Stimulated activated CD4-positive, alpha-beta T cell treated with anti-CD3 and anti-CD28 coated beads, Interleukin-12 subunit alpha, Interleukin-12 subunit beta, amount 100 ng/mL, for 4 hours (primary cell): ENCODE results near the gene SSX3.
"Not testable (repeated sequence)": the region's sequence is repeated elsewhere in the genome, so short reads cannot be mapped to it uniquely, and the experiment has no call there.

Source experiments
- DNase-seq: peaks from one replicate; pipeline ENCODE4 v3.0.0-alpha.2; 2020

Gene SSX3, protein sequence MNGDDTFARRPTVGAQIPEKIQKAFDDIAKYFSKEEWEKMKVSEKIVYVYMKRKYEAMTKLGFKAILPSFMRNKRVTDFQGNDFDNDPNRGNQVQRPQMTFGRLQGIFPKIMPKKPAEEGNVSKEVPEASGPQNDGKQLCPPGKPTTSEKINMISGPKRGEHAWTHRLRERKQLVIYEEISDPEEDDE

DNA sequence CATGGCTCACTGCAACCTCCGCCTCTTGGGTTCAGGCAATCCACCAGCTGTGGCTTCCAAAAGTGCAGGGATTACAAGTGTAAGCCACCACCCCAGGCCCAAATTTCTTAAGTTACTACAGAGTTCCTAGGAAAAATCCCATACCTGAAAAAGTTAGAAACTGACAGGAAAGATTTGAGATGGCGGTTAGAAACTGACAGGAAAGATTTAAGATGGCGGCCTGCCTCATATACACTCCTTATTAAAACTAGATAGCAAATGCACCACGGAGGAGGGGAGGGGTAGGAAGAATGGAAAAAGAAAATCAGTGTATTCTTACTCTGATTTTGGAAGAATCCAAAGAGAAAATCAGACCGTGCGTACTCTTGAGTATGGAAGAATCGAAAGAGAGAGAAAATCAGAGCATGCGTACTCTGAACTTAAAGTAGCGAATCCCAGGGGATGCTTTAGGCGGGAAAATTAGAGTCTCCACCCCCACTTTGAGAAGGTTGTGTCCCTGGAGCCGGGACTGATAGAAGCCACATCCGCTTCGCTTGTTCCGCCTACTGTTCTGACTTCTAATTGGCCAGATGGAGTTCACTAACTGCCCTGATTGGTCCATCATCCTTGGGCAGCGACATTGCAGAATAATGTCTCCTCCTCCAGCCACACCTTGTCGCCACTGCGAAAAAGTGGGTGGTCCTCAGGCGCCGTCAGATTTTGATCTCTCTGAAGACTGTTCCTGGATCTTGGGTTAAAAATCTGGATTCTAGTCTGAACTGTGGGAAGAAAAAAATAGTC lies at the start of gene SSX3:
SSX3 (minus strand) TSS at position 389 of the 780 bp plus-strand sequence. CDS start 1,454 bp downstream, outside the sequence.
- DNase-seq = not testable (repeated sequence)

DNA sequence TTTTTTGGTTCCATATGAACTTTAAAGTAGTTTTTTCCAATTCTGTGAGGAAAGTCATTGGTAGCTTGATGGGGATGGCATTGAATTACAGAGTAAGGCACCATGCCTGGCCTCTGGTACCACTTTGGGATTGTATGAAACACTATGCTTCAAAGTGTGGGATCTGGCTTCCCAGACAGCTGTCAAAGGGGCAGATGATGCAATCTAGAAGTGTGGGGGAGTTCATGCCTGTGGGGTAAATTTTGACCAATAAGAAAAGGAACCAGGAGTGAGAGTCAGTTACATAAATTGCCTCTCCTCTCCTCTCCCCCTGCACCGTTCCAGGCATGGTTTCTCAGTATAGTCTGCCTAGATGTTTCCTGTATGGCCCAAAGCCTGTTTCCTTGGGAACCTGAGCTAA lies 41.3 kb upstream of the SSX3 start:
- DNase-seq = not testable (repeated sequence)

DNA sequence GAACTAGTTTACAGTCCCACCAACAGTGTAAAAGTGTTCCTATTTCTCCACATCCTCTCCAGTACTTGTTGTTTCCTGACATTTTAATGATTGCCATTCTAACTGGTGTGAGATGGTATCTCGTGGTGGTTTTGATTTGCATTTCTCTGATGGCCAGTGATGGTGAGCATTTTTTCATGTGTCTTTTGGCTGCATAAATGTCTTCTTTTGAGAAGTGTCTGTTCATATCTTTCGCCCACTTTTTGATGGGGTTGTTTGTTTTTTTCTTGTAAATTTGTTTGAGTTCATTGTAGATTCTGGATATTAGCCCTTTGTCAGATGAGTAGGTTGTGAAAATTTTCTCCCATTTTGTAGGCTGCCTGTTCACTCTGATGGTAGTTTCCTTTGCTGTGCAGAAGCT lies 40.4 kb upstream of the SSX3 start:
- not testable (repeated sequence) for DNase-seq

DNA sequence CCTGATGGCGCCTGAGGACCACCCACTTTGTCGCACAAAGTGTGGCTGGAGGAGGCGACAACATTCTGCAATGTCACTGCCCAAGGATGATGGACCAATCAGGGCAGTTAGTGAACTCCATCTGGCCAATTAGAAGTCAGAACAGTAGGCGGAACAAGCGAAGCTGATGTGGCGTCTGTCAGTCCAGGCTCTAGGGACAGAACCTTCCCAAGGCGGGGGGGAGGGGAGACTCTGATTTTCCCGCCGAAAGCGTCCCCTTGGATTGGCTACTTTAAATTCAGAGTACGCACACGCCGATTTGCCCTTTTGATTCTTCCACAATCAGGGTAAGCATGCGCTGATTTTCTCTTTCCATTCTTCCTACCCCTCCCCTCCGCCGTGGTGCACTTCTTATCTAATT lies 26.7 kb upstream of the SSX3 start, which contains the start of gene SSX4:
SSX4 (plus strand) TSS at position 301 of the 400 bp plus-strand sequence. CDS start 515 bp downstream, outside the sequence.
- DNase-seq = not testable (repeated sequence)

DNA sequence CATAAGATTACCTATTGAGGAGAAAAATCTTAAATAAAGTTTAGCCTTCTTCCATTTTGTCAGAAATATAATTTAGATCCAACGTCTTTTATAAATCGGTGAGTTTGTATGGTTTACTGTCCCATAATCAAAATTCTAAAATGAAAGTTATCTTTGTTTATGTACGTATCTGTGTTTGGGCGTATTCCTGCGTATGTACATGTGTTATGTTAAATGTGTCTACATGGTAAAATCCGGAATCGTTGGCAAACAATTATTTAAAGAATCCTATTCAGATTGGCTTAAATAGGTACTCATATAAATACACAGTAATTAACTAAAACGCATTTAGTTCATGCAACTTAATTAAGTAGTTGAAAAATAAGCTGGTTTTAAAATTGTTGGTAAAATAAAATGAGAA lies 13.9 kb upstream of the SSX3 start:
- DNase-seq = not testable (repeated sequence)

DNA sequence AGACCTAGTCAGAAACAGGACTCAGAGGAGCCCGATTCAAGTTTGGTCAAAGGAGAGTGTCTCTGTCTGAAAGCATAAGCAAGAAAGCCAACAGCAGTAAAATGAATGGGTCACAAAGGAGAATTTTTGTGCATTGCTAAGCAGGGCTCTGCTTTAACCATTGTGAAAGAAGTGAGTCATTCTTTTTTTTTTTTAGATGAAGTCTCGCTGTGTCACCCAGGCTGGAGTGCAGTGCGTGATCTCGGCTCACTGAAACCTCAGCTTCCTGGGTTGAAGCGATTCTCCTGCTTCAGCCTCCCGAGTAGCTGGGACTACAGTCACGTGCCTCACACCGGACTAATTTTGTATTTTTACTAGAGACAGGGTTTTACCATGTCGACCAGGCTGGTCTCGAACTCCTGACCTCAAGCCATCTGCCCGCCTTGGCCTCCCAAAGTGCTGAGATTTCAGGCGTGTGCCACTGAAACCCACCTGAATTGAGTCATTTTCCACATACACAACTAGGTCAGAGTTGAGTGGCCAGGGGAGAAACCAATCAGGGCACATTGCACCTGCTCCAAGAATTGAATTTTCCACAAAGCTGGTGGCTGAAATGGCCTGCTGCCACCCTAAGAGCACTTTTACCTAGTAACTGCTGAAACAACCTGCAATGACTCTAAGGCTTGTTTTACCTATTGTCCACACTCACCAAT lies 11.4 kb upstream of the SSX3 start:
- DNase-seq = not testable (repeated sequence)

DNA sequence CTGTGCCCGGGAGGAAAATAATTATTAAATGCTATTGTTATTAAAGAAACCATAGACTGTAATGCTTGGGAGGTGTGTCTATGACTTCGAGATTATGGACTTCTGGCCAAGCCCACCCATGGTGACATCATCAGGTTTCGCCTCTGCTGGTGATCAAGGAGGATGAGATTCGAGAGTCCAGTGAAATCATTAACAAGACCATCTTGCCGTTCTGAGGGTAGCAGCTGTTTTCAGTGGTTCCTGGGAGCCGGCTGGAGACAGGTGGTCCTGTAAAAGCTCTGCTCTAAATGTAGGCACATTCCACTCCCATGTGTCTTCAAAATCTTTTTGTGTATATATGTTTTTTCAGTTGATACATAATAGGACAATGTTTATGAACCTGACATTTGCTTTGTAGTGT lies 2.8 kb upstream of the SSX3 start:
- DNase-seq = not testable (repeated sequence)

DNA sequence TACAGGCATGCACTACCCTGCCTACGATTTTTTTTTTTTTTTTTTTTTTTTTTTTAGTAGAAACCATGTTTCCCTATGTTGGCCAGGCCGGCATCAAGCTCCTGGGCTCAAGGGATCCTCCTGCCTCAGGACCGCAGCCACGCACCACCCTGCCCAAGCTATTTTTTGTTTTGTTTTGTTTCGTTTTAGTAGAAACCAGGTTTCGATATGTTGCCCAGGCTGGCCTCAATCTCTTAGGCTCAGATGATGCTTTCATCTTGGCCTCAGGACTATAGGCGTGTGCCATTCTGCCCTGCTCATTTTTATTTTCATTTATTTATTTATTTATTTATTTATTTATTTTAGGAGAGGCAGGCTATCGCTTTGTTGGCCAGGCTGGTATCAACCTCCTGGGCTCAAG lies 1.2 kb upstream of the SSX3 start:
- no peak for DNase-seq

DNA sequence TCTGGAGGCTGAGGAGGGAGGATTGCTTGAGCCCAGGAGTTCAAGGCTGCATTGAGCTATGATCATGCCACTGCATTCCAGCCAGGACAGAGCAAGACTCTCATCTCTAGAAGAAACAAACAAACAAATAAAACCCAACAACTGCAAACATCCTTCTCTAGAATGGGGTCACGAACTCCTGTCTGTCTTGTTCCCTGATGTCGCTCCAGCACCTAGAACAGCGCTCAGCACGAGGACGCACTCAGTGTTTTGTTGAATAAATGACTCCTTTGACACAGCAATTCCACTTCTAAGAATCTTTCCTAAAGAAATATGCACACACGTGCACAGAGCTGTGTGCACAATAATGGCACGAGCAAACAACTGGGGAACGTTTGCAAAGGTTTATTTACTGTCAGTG lies 10.4 kb downstream of the SSX3 start:
- not testable (repeated sequence) for DNase-seq

DNA sequence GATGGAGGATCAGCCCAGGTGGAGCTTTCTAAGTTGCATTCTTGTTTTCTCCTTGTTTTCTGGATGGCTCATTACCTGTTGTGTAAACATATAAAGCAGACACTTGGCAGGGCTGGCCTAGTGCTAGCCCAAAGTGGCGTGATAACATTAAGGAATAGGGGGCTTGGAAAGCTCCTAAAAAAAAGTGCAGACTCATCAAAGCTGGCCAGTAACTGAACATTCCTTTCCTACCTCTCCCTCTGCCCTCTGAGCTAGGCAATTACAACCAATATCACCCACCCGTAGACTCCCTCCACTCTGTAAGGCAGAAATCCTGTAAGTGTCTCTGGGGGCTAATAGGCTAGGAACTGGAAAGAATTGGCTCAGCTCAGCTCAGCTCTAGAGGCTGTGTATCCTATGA lies 42.5 kb downstream of the SSX3 start:
- DNase-seq = not testable (repeated sequence)

DNA sequence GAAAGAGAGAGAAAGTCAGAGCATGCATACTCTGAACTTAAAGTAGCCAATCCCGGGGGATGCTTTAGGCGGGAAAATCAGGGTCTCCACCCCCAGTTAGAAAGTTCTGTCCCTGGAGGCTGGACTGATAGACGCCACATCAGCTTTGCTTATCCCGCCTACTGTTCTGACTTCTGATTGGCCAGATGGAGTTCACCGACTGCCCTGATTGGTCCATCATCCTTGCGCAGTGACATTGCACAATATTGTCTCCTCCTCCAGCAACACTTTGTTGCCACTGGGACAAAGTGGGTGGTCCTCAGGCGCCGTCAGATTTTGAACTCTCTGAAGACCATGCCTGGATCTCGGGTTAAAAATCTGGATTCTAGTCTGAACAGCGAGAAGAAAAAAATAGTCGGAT lies 50.3 kb downstream of the SSX3 start:
- no peak for DNase-seq
